Retinal pigment epithelial cell (primary cell): ENCODE results near the gene PTX4.

Experiments
- DNase-seq: peaks from one replicate; pipeline ENCODE4 v3.0.0-alpha.2; 2010; ENCODE audit warnings: low read depth
- H3K4me3 ChIP-seq: 2 replicates; pipeline ENCODE4 v1.5.1; 2011; ENCODE audit warnings: mild to moderate bottlenecking, low read length, control low read depth, moderate library complexity
- CTCF ChIP-seq: conservative IDR thresholded peaks from 2 replicates; pipeline ENCODE4 v1.5.1; 2011; ENCODE audit warnings: low read depth, low read length, control low read depth, inconsistent platforms

PTX4 gene

GRCh38 chr16:1460602-1461138, 28.1 kb downstream of the PTX4 start:
- H3K4me3 ChIP-seq, result no peak overlapping the region
- DNase-seq, result no peak
- no peak for TF ChIP-seq CTCF

DNA sequence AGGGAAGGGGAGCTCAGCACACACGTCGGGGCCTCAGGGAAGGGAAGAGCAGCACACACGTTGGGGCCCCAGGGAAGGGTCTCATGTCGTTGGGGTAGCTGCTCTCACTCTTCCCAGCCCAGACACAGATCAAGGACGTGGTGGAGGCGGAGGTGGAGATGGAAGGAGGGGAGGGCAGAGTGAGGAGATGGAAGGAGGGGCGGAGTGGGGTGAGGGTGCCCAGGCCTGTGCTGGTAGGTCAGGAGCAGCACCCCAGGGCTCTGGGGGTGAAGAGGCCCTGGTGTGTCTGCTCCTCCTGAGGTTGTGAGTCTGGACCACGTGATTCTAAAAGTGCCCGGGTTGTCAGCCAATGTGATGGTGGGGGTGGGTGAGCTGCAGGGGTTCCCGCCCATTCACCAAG, 28.8 kb downstream of the PTX4 start:
- TF ChIP-seq CTCF, result no peak
- H3K4me3 ChIP-seq, result no peak overlapping the region
- DNase-seq, result no peak

DNA sequence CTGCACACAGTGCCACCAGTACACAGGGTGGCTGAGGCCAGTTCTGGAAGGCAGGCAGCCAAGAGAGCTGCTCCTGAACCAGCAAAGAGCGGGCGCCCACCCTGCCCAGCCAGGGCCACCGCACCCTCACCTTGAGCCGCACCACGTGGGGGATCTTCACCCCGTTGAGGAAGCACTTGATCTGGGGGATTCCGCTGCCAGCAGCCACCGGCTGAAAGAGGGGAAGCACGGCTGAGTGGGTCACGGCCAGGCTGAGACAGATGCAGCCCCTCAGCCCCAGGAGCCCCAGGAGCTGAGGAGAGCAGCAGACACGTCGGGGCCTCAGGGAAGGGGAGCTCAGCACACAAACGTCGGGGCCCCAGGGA, 29.8 kb downstream of the PTX4 start:
- no peak overlapping the region for H3K4me3 ChIP-seq
- DNase-seq, result no peak
- TF ChIP-seq CTCF, result no peak

- DNase-seq, result no peak
- no peak overlapping the region for H3K4me3 ChIP-seq
- TF ChIP-seq CTCF, result no peak
Observed at GRCh38 chr16:1458336-1458976, 30.3 kb downstream of the PTX4 start.

DNA sequence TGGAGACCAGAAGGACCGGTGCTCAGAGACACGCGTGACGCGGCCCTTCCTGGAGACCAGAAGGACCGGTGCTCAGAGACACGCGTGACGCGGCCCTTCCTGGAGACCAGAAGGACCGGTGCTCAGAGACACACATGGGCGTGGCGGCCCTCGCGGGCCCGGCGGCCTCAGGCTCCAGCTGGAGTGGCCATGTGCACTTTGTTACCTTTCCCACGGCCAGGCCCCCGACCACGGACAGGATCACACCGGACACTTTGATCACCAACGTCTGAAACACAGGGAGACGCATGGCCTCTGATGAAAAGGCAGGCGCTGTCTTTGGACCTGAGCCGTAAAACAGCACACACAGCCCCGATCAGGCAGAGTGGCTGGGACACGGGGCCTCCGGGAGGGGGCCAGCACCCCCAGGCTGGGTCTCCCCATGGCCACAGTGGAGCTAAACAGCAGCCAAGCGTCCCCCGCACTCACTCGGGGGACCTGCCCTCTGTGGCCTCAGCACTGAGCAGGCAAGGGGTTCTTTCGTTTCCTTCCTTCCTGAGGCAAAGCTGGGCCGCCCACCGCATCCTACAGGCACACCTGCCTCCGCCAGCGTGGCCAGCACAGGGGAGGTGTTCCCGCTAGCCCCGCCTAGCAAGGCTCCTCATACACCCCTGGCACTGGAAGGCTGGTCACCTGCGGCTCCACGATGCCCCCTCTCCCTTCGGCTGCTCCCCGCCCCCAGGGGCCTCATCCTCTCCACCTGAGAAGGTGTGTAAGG, 31.1 kb downstream of the PTX4 start:
- TF ChIP-seq CTCF, result no peak
- H3K4me3 ChIP-seq, result no peak overlapping the region
- no peak for DNase-seq

GRCh38 chr16:1456951-1457350, 31.8 kb downstream of the PTX4 start:
- DNase-seq, result no peak
- TF ChIP-seq CTCF, result no peak
- no peak overlapping the region for H3K4me3 ChIP-seq
